HCT116 (cell line): ENCODE data around the gene PDGFD. TPM values are rescaled to one million over a fixed set of nuclear protein-coding genes. Genes with fewer than 3 reads are reported as not detected.

Experiments
- ATAC-seq: fragments of 200-7000 bp; cut with Tn5 transposase; 2 replicates; pipeline ENCODE4 v1.9.1; 2020; ENCODE audit warnings: mild to moderate bottlenecking, moderate library complexity
- BruUV-seq: library from RNA; stranded (reverse); fragments of 400-500 nt; replicated peaks from 2 replicates; lab custom pipeline; 2021; lab: Mats Ljungman, UMichigan
- CTCF ChIA-PET: fragments of 300-600 bp; sonication (Branson Sonifier 250); formaldehyde crosslinking; loops from one replicate; lab custom pipeline; 2021; ENCODE audit warnings: antibody characterized with exemption; lab: Charles Lee
- POLR2A ChIA-PET: fragments of 300-600, 350-600 bp; sonication (Branson Sonifier 250); formaldehyde crosslinking; loops from one replicate; lab custom pipeline; 2021; ENCODE audit warnings: antibody characterized with exemption; lab: Charles Lee
- RAD21 ChIA-PET, 2 experiments: fragments of 300-600 bp; sonication (Branson Sonifier 250); formaldehyde crosslinking; loops; one replicate each; lab custom pipeline; 2023; ENCODE audit warnings: low total read pairs in 2 of 2; ENCODE audit not compliant: uncharacterized antibody in 2 of 2, unreplicated experiment in 2 of 2, low non-redundant PET in 1 of 2; lab: Charles Lee
- DNase-seq: peaks from one replicate; pipeline ENCODE4 v3.0.0-alpha.2; 2010; ENCODE audit warnings: low read depth, low spot score
- H2AFZ ChIP-seq: fragments of 200-600 bp; shearing (Covaris generic), sonication (generic); 2 replicates; pipeline ENCODE4 v1.6.1; 2017; ENCODE audit warnings: low read depth, mixed run types, mixed read lengths, antibody characterized with exemption, low read length; ENCODE audit not compliant: poor library complexity, severe bottlenecking
- H3K27ac ChIP-seq: 2 replicates; pipeline ENCODE4 v1.5.1; 2012; ENCODE audit warnings: low read depth, low read length
- H3K27me3 ChIP-seq: fragments of 200-600 bp; sonication (generic); 2 replicates; pipeline ENCODE4 v1.6.1; 2016; ENCODE audit warnings: mixed run types, low read length, mixed read lengths; ENCODE audit not compliant: insufficient read depth
- H3K36me3 ChIP-seq, 2 experiments: fragments of 200-500 bp in 1 of 2; fragments of 200-600 bp in 1 of 2; sonication (Bioruptor generic) in 1 of 2; sonication (generic) in 1 of 2; 2 replicates each; pipeline versions ENCODE4 v1.5.1 to v1.6.1; 2014 to 2016; ENCODE audit warnings: low read length in 2 of 2, inconsistent platforms in 1 of 2, mixed read lengths in 1 of 2, mixed run types in 1 of 2; ENCODE audit not compliant: insufficient read depth in 2 of 2, control insufficient read depth in 1 of 2
- H3K4me1 ChIP-seq, 2 experiments: fragments of 200-600 bp in 1 of 2; sonication (generic) in 1 of 2; 2 replicates each; pipeline versions ENCODE4 v1.5.1 to v1.6.1; 2012 to 2017; ENCODE audit warnings: low read length in 2 of 2, inconsistent platforms in 1 of 2, mild to moderate bottlenecking in 1 of 2, mixed read lengths in 1 of 2, mixed run types in 1 of 2, moderate library complexity in 1 of 2; ENCODE audit not compliant: insufficient read depth in 2 of 2, control insufficient read depth in 1 of 2
- H3K4me2 ChIP-seq: fragments of 200-600 bp; sonication (generic); 2 replicates; pipeline ENCODE4 v1.6.1; 2017; ENCODE audit warnings: mixed run types, low read length, mixed read lengths
- H3K4me3 ChIP-seq, 2 experiments: fragments of 200-600 bp in 1 of 2; sonication (generic) in 1 of 2; replicated peaks in 1 of 2; 2 replicates each; pipeline ENCODE4 v1.5.1; 2011 to 2016; ENCODE audit warnings: low read length in 2 of 2, control low read depth in 1 of 2, low read depth in 1 of 2, mild to moderate bottlenecking in 1 of 2, mixed read lengths in 1 of 2, mixed run types in 1 of 2
- H3K79me2 ChIP-seq: fragments of 200-600 bp; sonication (generic); 2 replicates; pipeline ENCODE4 v1.6.1; 2017; ENCODE audit warnings: mild to moderate bottlenecking, mixed run types, low read length, moderate library complexity, mixed read lengths; ENCODE audit not compliant: insufficient read depth
- H3K9ac ChIP-seq: fragments of 200-600 bp; sonication (generic); 2 replicates; pipeline ENCODE4 v1.6.1; 2016; ENCODE audit warnings: low read length, mixed read lengths
- H3K9me2 ChIP-seq: fragments of 200-600 bp; sonication (generic), shearing (Covaris generic); 2 replicates; pipeline ENCODE4 v1.6.1; 2017; ENCODE audit warnings: mixed run types, mild to moderate bottlenecking, moderate library complexity; ENCODE audit not compliant: insufficient read depth
- H3K9me3 ChIP-seq, 2 experiments: fragments of 200-500 bp in 1 of 2; fragments of 200-600 bp in 1 of 2; sonication (Bioruptor generic) in 1 of 2; sonication (generic) in 1 of 2; 2 replicates each; pipeline ENCODE4 v1.6.1; 2014 to 2017; ENCODE audit warnings: low read length in 2 of 2, mixed read lengths in 2 of 2, inconsistent platforms in 1 of 2, low read depth in 1 of 2, mild to moderate bottlenecking in 1 of 2, mixed run types in 1 of 2, moderate library complexity in 1 of 2; ENCODE audit not compliant: control insufficient read depth in 1 of 2, insufficient read depth in 1 of 2
- H4K20me1 ChIP-seq: fragments of 200-600 bp; sonication (generic), shearing (Covaris generic); 2 replicates; pipeline ENCODE4 v1.6.1; 2017; ENCODE audit warnings: mixed run types, mild to moderate bottlenecking, moderate library complexity; ENCODE audit not compliant: insufficient read depth
- EZH2 ChIP-seq: fragments of 200-600 bp; sonication (generic); IDR thresholded peaks from 2 replicates; pipeline ENCODE4 v1.6.1; 2017; ENCODE audit warnings: antibody characterized with exemption, mixed run types
- FOSL1 ChIP-seq: IDR thresholded peaks from 2 replicates; pipeline ENCODE4 v1.6.1; 2012; ENCODE audit warnings: low read depth
- JUND ChIP-seq: IDR thresholded peaks from 2 replicates; pipeline ENCODE4 v1.6.1; 2012
- MAX ChIP-seq: IDR thresholded peaks from 2 replicates; pipeline ENCODE4 v1.6.1; 2012
- POLR2A ChIP-seq: IDR thresholded peaks from 2 replicates; pipeline ENCODE4 v1.7.0; 2011; ENCODE audit warnings: borderline replicate concordance; ENCODE audit not compliant: insufficient read depth, insufficient read length; ENCODE audit errors: extremely low read depth
- RAD21 ChIP-seq: IDR thresholded peaks from 2 replicates; pipeline ENCODE4 v1.6.1; 2012; ENCODE audit warnings: low read depth, mild to moderate bottlenecking
- SIN3A ChIP-seq: IDR thresholded peaks from 2 replicates; pipeline ENCODE4 v1.6.1; 2012; ENCODE audit warnings: low read depth
- SRF ChIP-seq: IDR thresholded peaks from 2 replicates; pipeline ENCODE4 v1.6.1; 2012; ENCODE audit warnings: low read depth
- TCF7L2 ChIP-seq: IDR thresholded peaks from 2 replicates; pipeline ENCODE4 v1.7.0; 2011; ENCODE audit warnings: borderline replicate concordance, inconsistent platforms; ENCODE audit not compliant: insufficient read depth, insufficient read length; ENCODE audit errors: extremely low read depth
- YY1 ChIP-seq: IDR thresholded peaks from 2 replicates; pipeline ENCODE4 v1.6.1; 2011; ENCODE audit warnings: low read length, low read depth, moderate library complexity, mild to moderate bottlenecking; ENCODE audit not compliant: insufficient replicate concordance; ENCODE audit errors: extremely low read depth
- intact Hi-C: fragments of 100-400 bp; cut with micrococcal nuclease; formaldehyde crosslinking; loops from 2 replicates; pipeline ENCODE4 v1.10.0; 2022
- total RNA-seq: library from RNA; stranded (reverse); gene quantifications from one replicate; pipeline ENCODE4 v1.2.1, GENCODE V29; 2021; ENCODE audit not compliant: unreplicated experiment

The PDGFD gene
- total RNA-seq, 1 experiment from 2014 or later = 0.34 TPM

GRCh38 chr11:103902994-103903393 lies 261.0 kb downstream of the PDGFD start (continued):
- no peak for TF ChIP-seq TCF7L2

DNA sequence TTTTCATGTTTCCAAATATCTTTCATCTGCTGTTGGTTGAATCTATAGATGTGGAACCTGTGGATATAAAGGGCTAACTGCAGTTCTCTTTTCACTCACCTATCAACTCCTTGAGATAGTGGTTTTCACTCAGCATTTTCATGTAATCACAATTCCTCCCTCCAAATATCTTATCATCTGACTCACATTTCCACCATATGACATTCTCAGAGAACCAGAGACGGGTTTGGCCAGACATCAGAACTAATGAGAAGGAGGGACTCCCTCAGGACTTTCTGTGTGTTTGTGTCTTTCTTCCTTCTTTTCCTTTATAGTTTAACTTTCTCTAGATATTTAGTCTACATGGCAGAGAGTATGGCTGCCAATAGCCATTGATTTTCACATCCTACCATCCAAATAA lies 262.3 kb downstream of the PDGFD start:
- H4K20me1 ChIP-seq = no peaks in the 10 kb centered on the region
- H3K4me1 ChIP-seq = no peaks in the 10 kb centered on the region
- intact Hi-C loops = no loop called here
- no peak overlapping the region for H3K4me3 ChIP-seq
- no peak for TF ChIP-seq JUND
- no peak for TF ChIP-seq YY1
- no peak for TF ChIP-seq SRF
- TF ChIP-seq EZH2 = no peak
- no peak for TF ChIP-seq RAD21
- no peak for TF ChIP-seq POLR2A
- no peak for TF ChIP-seq MAX
- TF ChIP-seq SIN3A = no peak
- no peak for TF ChIP-seq FOSL1
- no peak overlapping the region for H3K9ac ChIP-seq
- CTCF ChIA-PET = no interaction called here
- no peaks in the 10 kb centered on the region for H3K27me3 ChIP-seq
- H3K36me3 ChIP-seq = no peaks in the 10 kb centered on the region
- no peaks in the 10 kb centered on the region for H3K9me2 ChIP-seq
- POLR2A ChIA-PET = no interaction called here
- H3K27ac ChIP-seq = no peak overlapping the region
- H3K9me3 ChIP-seq = no peaks in the 10 kb centered on the region
- no peak overlapping the region for H3K4me2 ChIP-seq
- H2AFZ ChIP-seq = no peak overlapping the region
- H3K79me2 ChIP-seq = no peaks in the 10 kb centered on the region
- RAD21 ChIA-PET = no interaction called here
- no peak for ATAC-seq
- no TSS peak for BruUV-seq
- DNase-seq = no peak
